SK-N-SH (cell line): Measurements from ENCODE around the gene CTNNA3. TPM values are rescaled to one million over a fixed set of nuclear protein-coding genes. Genes with fewer than 3 reads are reported as not detected.

Experiments used
- CTCF ChIA-PET: fragments of 300-600, 350-600 bp; formaldehyde crosslinking; extraction: SDS; loops from one replicate; lab custom pipeline; 2021; lab: Yijun Ruan, JAX
- POLR2A ChIA-PET: fragments of 350-600 bp; sonication (Branson Sonifier 250); formaldehyde crosslinking; extraction: SDS; loops from one replicate; lab custom pipeline; 2020; ENCODE audit warnings: antibody characterized with exemption, inconsistent platforms; lab: Yijun Ruan, JAX
- DNase-seq: peaks from one replicate; pipeline ENCODE4 v3.0.0; 2012
- H2AFZ ChIP-seq: fragments of 200-600 bp; sonication (generic); 2 replicates; pipeline ENCODE4 v1.8.1; 2016; ENCODE audit warnings: antibody characterized with exemption, mild to moderate bottlenecking, low read depth
- H3F3A ChIP-seq: fragments of 200-600 bp; sonication (generic); replicated peaks from 2 replicates; pipeline ENCODE3; 2016; ENCODE audit warnings: antibody characterized with exemption, mild to moderate bottlenecking; ENCODE audit not compliant: insufficient read depth
- H3K27ac ChIP-seq, 2 experiments: fragments of 200-500 bp in 1 of 2; fragments of 200-600 bp in 1 of 2; sonication (Bioruptor generic) in 1 of 2; sonication (generic), shearing (Covaris generic) in 1 of 2; 2 replicates each; pipeline versions ENCODE4 v1.5.1 to v1.6.1; 2014 to 2016; ENCODE audit warnings: low read depth in 2 of 2, inconsistent platforms in 1 of 2, low read length in 1 of 2, mild to moderate bottlenecking in 1 of 2, mixed read lengths in 1 of 2
- H3K27me3 ChIP-seq: fragments of 200-600 bp; sonication (generic), shearing (Covaris generic); 2 replicates; pipeline ENCODE4 v1.6.1; 2016; ENCODE audit warnings: mixed run types; ENCODE audit not compliant: insufficient read depth
- H3K36me3 ChIP-seq, 2 experiments: fragments of 200-500 bp in 1 of 2; fragments of 200-600 bp in 1 of 2; sonication (Bioruptor generic) in 1 of 2; sonication (generic) in 1 of 2; replicated peaks in 1 of 2; 2 replicates each; pipeline versions ENCODE3 to v1.5.1; 2014 to 2016; ENCODE audit warnings: low read length in 1 of 2, mild to moderate bottlenecking in 1 of 2; ENCODE audit not compliant: insufficient read depth in 2 of 2, control insufficient read depth in 1 of 2
- H3K4me1 ChIP-seq, 2 experiments: fragments of 200-500 bp in 1 of 2; fragments of 200-600 bp in 1 of 2; sonication (Bioruptor generic) in 1 of 2; sonication (generic), shearing (Covaris generic) in 1 of 2; 2 replicates each; pipeline versions ENCODE4 v1.5.1 to v1.6.1; 2014 to 2016; ENCODE audit warnings: low read depth in 1 of 2, low read length in 1 of 2, mixed run types in 1 of 2; ENCODE audit not compliant: insufficient read depth in 2 of 2, control insufficient read depth in 1 of 2
- H3K4me2 ChIP-seq: fragments of 200-600 bp; sonication (generic), shearing (Covaris generic); 2 replicates; pipeline ENCODE4 v1.6.1; 2017; ENCODE audit warnings: mixed run types
- H3K4me3 ChIP-seq, 2 experiments: fragments of 200-500 bp in 1 of 2; fragments of 200-600 bp in 1 of 2; sonication (Bioruptor generic) in 1 of 2; sonication (generic), shearing (Covaris generic) in 1 of 2; 2 replicates each; pipeline versions ENCODE4 v1.5.1 to v1.8.1; 2014 to 2016; ENCODE audit warnings: low read depth in 2 of 2, inconsistent platforms in 1 of 2, low read length in 1 of 2, mild to moderate bottlenecking in 1 of 2, mixed read lengths in 1 of 2, moderate library complexity in 1 of 2
- H3K79me2 ChIP-seq: fragments of 200-600 bp; sonication (generic); 2 replicates; pipeline ENCODE4 v1.8.1; 2017; ENCODE audit warnings: mild to moderate bottlenecking; ENCODE audit not compliant: insufficient read depth
- H3K9ac ChIP-seq: fragments of 200-600 bp; sonication (generic); 2 replicates; pipeline ENCODE4 v1.6.1; 2017; ENCODE audit warnings: mixed run types
- H3K9me2 ChIP-seq: fragments of 200-600 bp; sonication (generic); 2 replicates; pipeline ENCODE4 v1.6.1; 2017; ENCODE audit warnings: mixed run types
- H3K9me3 ChIP-seq: fragments of 200-600 bp; sonication (generic); 2 replicates; pipeline ENCODE4 v1.6.1; 2017; ENCODE audit warnings: mixed run types, mild to moderate bottlenecking, moderate library complexity
- H4K20me1 ChIP-seq: fragments of 200-600 bp; sonication (generic); 2 replicates; pipeline ENCODE4 v1.6.1; 2017; ENCODE audit warnings: mild to moderate bottlenecking, mixed run types; ENCODE audit not compliant: insufficient read depth
- ELF1 ChIP-seq: IDR thresholded peaks from 2 replicates; pipeline ENCODE4 v1.4.0; 2012
- EP300 ChIP-seq, 2 experiments: IDR thresholded peaks; 2 replicates each; pipeline versions ENCODE4 v1.4.0 to v1.6.1; 2012; ENCODE audit warnings: borderline replicate concordance in 1 of 2, low read depth in 1 of 2, low read length in 1 of 2
- FOSL2 ChIP-seq: IDR thresholded peaks from 2 replicates; pipeline ENCODE4 v1.4.0; 2012; ENCODE audit warnings: low read depth, mild to moderate bottlenecking, moderate library complexity, borderline replicate concordance
- GABPA ChIP-seq: IDR thresholded peaks from 2 replicates; pipeline ENCODE4 v1.4.0; 2012; ENCODE audit warnings: low read depth, mild to moderate bottlenecking
- GATA2 ChIP-seq: sonication (generic); formaldehyde crosslinking; IDR thresholded peaks from 2 replicates; pipeline ENCODE4 v1.5.0; 2020; ENCODE audit warnings: mild to moderate bottlenecking, missing genetic modification reagents
- IRF3 ChIP-seq: fragments of 150-350 bp; IDR thresholded peaks from 2 replicates; pipeline ENCODE4 v1.6.1; 2016; ENCODE audit warnings: mild to moderate bottlenecking, low read depth, low read length
- NFIC ChIP-seq: IDR thresholded peaks from 2 replicates; pipeline ENCODE4 v1.4.0; 2012; ENCODE audit warnings: borderline replicate concordance
- RCOR1 ChIP-seq: fragments of 150-350 bp; IDR thresholded peaks from 2 replicates; pipeline ENCODE4 v1.6.1; 2017; ENCODE audit warnings: antibody characterized with exemption, low read length
- REST ChIP-seq: IDR thresholded peaks from 2 replicates; pipeline ENCODE4 v1.6.1; 2012; ENCODE audit warnings: mild to moderate bottlenecking, low read depth, low read length, moderate library complexity
- RFX5 ChIP-seq: IDR thresholded peaks from 2 replicates; pipeline ENCODE4 v1.6.1; 2012; ENCODE audit warnings: mild to moderate bottlenecking, improper control_type of control experiment, low read length
- RXRA ChIP-seq: IDR thresholded peaks from 2 replicates; pipeline ENCODE4 v1.4.0; 2012; ENCODE audit warnings: low read depth, mild to moderate bottlenecking, borderline replicate concordance
- TCF12 ChIP-seq: IDR thresholded peaks from 2 replicates; pipeline ENCODE4 v1.4.0; 2012
- TEAD4 ChIP-seq: IDR thresholded peaks from 2 replicates; pipeline ENCODE4 v1.4.0; 2012; ENCODE audit warnings: mild to moderate bottlenecking, borderline replicate concordance; ENCODE audit not compliant: insufficient read depth
- YY1 ChIP-seq: IDR thresholded peaks from 2 replicates; pipeline ENCODE4 v1.4.0; 2012; ENCODE audit warnings: low read depth, mild to moderate bottlenecking
- WGBS: methylation state at CpG from one replicate; pipeline ENCODE4 v1.1.6; 2017; ENCODE audit warnings: low lambda C conversion rate; 5-methylcytosine and 5-hydroxymethylcytosine counted together
- polyA plus RNA-seq, 3 experiments: library from polyadenylated mRNA; depleted of rRNA; stranded (reverse); fragments of >200 nt; gene quantifications; 2 replicates each; pipeline ENCODE4 v1.2.3, GENCODE V29; 2012

The CTNNA3 gene
- polyA plus RNA-seq, 1 of the 3 experiments (the other 2 are of a cell fraction), result not detected

- Histone ChIP-seq H3K4me2 (no peak overlapping the region), H3K4me1 (no peaks in the 10 kb centered on the region), H3K79me2 (no peaks in the 10 kb centered on the region), H2AFZ (no peak overlapping the region), H3K9me2 (no peaks in the 10 kb centered on the region), H3K4me3 (no peak overlapping the region), H3K9ac (no peak overlapping the region), H3K9me3 (no peaks in the 10 kb centered on the region), H4K20me1 (no peaks in the 10 kb centered on the region), H3K36me3 (no peaks in the 10 kb centered on the region), H3K27me3 (no peaks in the 10 kb centered on the region), H3F3A (no peaks in the 10 kb centered on the region), H3K27ac (no peak overlapping the region)
- POLR2A ChIA-PET, result no interaction called here
- DNase-seq, result no peak
- TF ChIP-seq IRF3, result no peak
- TF ChIP-seq FOSL2, result no peak
- no peak for TF ChIP-seq EP300 (IDR thresholded peaks at IDR 0.05; ENCODE audit: borderline replicate concordance in 1 of 2, low read depth in 1 of 2, low read length in 1 of 2)
- TF ChIP-seq YY1, result no peak
- TF ChIP-seq RFX5, result no peak
- no peak for TF ChIP-seq TEAD4
- no peak for TF ChIP-seq GATA2 (CRISPR knock-in tag)
- TF ChIP-seq ELF1, result no peak
- TF ChIP-seq RXRA, result no peak
- no peak for TF ChIP-seq GABPA
- TF ChIP-seq REST, result no peak
- no peak for TF ChIP-seq TCF12
- no peak for TF ChIP-seq NFIC
- 0% methylated on average over 2 of the region's 2 CpGs for WGBS
- CTCF ChIA-PET, result no interaction called here
Observed at GRCh38 chr10:66291133-66291532, 1404.9 kb downstream of the CTNNA3 start.

GRCh38 chr10:66284621-66285020 is 1411.4 kb downstream of the CTNNA3 start:
- Histone ChIP-seq H3K4me1 (no peaks in the 10 kb centered on the region), H3K36me3 (no peaks in the 10 kb centered on the region), H3K9me3 (no peaks in the 10 kb centered on the region), H3K9ac (no peak overlapping the region), H2AFZ (no peak overlapping the region), H4K20me1 (no peaks in the 10 kb centered on the region), H3K9me2 (no peaks in the 10 kb centered on the region), H3K27ac (no peak overlapping the region), H3K79me2 (no peaks in the 10 kb centered on the region), H3F3A (no peaks in the 10 kb centered on the region), H3K4me2 (no peak overlapping the region), H3K27me3 (no peaks in the 10 kb centered on the region), H3K4me3 (no peak overlapping the region)
- TF ChIP-seq RCOR1 (no peak), YY1 (no peak)
- no peak for DNase-seq
- POLR2A ChIA-PET, result no interaction called here
- CTCF ChIA-PET, result interaction anchor here (1.0 kb wide), 1 partner anchor 23 kb away, joined by 5 read pairs; no protein-coding TSS in a partner anchor
